HG02943 (cell line): ENCODE measurements around the gene PLAC8.
"Not testable (repeated sequence)": the region's sequence is repeated elsewhere in the genome, so short reads cannot be mapped to it uniquely, and the experiment has no call there.

Experiments used
- ATAC-seq: cut with Tn5 transposase; IDR thresholded peaks from one replicate; pipeline ENCODE4 v1.9.1; 2021; ENCODE audit warnings: mild to moderate bottlenecking, low read depth, moderate library complexity; ENCODE audit not compliant: unreplicated experiment

PLAC8 gene

GRCh38 chr4:83074086-83074704, 40.3 kb downstream of the PLAC8 start:
- peak; percentile 91 for ATAC-seq

GRCh38 chr4:83071116-83071515, 43.4 kb downstream of the PLAC8 start:
- ATAC-seq = no peak

GRCh38 chr4:83067058-83067639, 47.4 kb downstream of the PLAC8 start:
- ATAC-seq = no peak

GRCh38 chr4:83065266-83065665, 49.3 kb downstream of the PLAC8 start:
- no peak for ATAC-seq

- ATAC-seq = no peak
Measured at GRCh38 chr4:83062739-83063138, 51.8 kb downstream of the PLAC8 start.

- ATAC-seq = no peak
Measured at GRCh38 chr4:83054928-83055327, 59.6 kb downstream of the PLAC8 start.

GRCh38 chr4:83048781-83049180, 65.7 kb downstream of the PLAC8 start:
- ATAC-seq = not testable (repeated sequence)

GRCh38 chr4:83046693-83047473, 67.6 kb downstream of the PLAC8 start:
- no peak for ATAC-seq

GRCh38 chr4:83043801-83044407, 70.6 kb downstream of the PLAC8 start:
- ATAC-seq = no peak

GRCh38 chr4:83043157-83043556, 71.4 kb downstream of the PLAC8 start:
- not testable (repeated sequence) for ATAC-seq

- ATAC-seq = no peak
Measured at GRCh38 chr4:83040269-83040668, 74.3 kb downstream of the PLAC8 start.
